Activated CD8-positive, alpha-beta memory T cell treated with anti-CD3 and anti-CD28 coated beads for 36 hours (primary cell): Measurements from ENCODE around the gene PBOV1. TPM values are rescaled to one million over a fixed set of nuclear protein-coding genes. Genes with fewer than 3 reads are reported as not detected.
"Not testable (repeated sequence)": the region's sequence is repeated elsewhere in the genome, so short reads cannot be mapped to it uniquely, and the experiment has no call there.

Experiments
- CTCF ChIA-PET: fragments of 350-600 bp; sonication (Branson Sonifier 250); formaldehyde crosslinking; loops from one replicate; lab custom pipeline; 2021; ENCODE audit warnings: antibody characterized with exemption; lab: Charles Lee
- POLR2A ChIA-PET: fragments of 350-600 bp; sonication (Branson Sonifier 250); formaldehyde crosslinking; loops from one replicate; lab custom pipeline; 2021; ENCODE audit warnings: antibody characterized with exemption; lab: Charles Lee
- total RNA-seq, 2 experiments: library from RNA; stranded (reverse); gene quantifications; one replicate each; pipeline ENCODE4 v1.2.3, GENCODE V29; 2021

Gene PBOV1
- total RNA-seq, 2 experiments from 2014 or later, result not detected

DNA sequence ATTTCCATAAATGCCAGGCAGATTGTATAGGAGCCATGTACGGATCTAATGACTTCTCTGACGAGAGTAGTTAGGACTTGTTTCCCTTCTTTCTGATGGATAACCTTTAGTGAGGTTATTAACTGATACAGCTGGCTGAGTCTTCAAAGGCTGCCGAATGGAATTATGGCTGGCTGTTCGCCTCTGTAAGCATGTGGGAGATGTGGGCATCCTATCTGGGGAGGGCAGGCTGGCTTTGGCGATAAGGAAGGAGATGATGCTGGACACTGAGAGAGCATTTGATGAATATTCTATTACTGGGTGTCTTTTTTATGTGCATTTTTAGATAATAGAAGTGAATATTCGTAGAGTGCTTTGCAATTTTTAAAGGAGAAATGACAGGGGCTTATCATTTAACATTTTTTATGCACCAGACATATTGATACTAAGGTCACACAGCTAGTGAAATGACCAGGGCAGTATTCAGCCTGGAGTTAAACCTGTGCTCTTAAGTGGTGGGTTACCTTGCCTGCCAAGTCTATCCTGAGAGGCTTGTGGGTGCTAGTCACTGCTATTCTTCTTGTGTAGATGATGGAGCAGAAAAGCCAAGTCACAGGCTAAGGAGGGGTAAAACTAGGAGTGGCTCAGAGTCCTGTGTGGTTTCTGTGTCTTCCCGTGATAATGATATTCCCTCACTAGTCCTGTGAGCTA, 3.1 kb downstream of the PBOV1 start:
- CTCF ChIA-PET, result no interaction called here

DNA sequence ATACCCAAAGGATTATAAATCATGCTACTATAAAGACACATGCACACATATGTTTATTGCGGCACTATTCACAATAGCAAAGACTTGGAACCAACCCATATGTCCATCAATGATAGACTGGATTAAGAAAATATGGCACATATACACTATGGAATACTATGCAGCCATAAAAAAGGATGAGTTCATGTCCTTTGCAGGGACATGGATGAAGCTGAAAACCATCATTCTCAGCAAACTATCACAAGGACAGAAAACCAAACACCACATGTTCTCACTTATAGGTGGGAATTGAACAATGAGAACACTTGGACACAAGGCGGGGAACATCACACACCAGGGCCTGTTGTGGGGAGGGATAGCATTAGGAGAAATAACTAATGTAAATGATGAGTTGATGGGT, 5.8 kb downstream of the PBOV1 start:
- POLR2A ChIA-PET, result not testable (repeated sequence)
- CTCF ChIA-PET, result interaction anchor here (0.7 kb wide), 1 partner anchor 105 kb away, joined by 3 read pairs; no protein-coding TSS in a partner anchor

More for the DNA sequence above, 3.1 kb downstream of the PBOV1 start:
- POLR2A ChIA-PET, result interaction anchor here (0.5 kb wide), 1 partner anchor 54 kb away, joined by 3 read pairs; no protein-coding TSS in a partner anchor

GRCh38 chr6:138211601-138212000, 6.7 kb downstream of the PBOV1 start:
- ChIA-PET CTCF (no interaction called here), POLR2A (no interaction called here)

GRCh38 chr6:138211048-138211581, 7.2 kb downstream of the PBOV1 start:
- POLR2A ChIA-PET, result no interaction called here
- CTCF ChIA-PET, result interaction anchor here (1.0 kb wide), 1 partner anchor 93 kb away, joined by 3 read pairs; no protein-coding TSS in a partner anchor

DNA sequence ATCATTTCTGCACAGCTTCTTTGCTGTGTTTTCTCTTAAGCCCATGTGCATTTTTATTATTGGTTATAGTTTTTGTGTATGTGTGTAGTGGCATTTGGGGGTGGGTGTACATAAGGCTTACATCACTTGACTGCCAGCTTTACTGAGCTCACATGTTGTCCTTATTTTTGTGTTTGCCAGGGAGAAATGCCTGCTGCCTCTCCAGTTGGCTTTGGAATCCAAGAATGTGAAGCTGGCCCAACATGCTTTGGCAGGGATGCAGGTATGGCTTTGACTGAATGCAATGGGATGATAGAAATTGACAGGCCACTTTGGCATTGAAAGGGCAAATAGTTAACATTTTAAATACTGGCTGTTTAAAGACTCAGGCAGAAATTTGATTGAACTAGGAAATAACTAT, 11.4 kb downstream of the PBOV1 start:
- POLR2A ChIA-PET, result no interaction called here
- CTCF ChIA-PET, result no interaction called here

GRCh38 chr6:138205437-138206094, 12.7 kb downstream of the PBOV1 start:
- ChIA-PET CTCF (no interaction called here), POLR2A (no interaction called here)

DNA sequence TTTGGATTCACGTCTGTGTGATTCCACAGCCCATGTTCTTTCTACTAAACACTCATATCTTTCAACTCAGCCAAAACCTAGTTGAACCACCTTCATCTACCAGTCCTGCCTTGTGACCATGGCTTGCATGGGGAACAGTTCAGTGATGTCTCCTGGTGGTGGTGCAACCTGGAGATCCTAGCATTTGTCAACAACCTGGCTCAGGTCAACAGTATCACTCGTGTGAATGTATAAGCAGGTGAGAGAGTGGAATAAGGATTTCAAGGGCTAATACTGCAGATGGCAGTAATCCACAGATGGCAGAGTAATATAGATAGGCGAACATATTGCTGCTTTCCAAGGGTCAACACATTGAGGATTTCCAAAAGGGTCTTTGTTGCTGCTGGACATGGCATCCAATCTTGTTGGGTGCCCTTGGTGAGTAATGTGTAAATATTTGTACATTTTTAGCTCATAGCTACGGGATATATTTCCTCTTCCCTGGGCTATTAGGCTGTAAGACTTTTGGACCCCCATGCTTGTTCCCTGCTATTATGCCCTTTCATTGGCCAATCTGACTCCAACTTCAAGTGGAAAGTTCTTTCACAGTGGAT, 13.4 kb downstream of the PBOV1 start:
- CTCF ChIA-PET, result no interaction called here
- POLR2A ChIA-PET, result no interaction called here

DNA sequence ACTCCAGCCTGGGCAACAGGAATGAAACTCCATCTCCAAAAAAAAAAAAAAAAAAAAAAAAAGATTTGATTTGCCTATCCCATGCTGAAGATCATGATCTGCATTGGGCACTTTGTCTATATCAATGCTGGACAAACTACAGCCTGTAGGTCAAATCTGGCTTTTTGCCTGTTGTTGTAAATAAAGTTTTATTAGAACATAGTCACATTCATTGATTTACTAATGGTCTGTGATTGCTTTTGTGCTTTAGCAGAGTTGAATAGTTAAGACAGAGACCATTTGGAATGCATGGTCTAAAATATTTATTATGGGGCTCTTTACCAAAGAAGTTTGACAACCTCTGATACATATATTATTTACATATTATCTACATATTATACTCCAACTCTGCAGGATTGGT, 14.0 kb downstream of the PBOV1 start:
- CTCF ChIA-PET, result interaction anchor here (0.7 kb wide), 2 partner anchors 15 to 34 kb away, joined by 3 to 5 read pairs; no protein-coding TSS in a partner anchor
- POLR2A ChIA-PET, result no interaction called here

GRCh38 chr6:138203315-138203714, 15.0 kb downstream of the PBOV1 start:
- ChIA-PET CTCF (no interaction called here), POLR2A (no interaction called here)

- POLR2A ChIA-PET, result interaction anchor here (0.6 kb wide), 1 partner anchor 39 kb away, joined by 5 read pairs; no protein-coding TSS in a partner anchor
- CTCF ChIA-PET, result no interaction called here
Observed at GRCh38 chr6:138201836-138202235, 16.5 kb downstream of the PBOV1 start.

GRCh38 chr6:138198430-138199091, 19.7 kb downstream of the PBOV1 start:
- ChIA-PET POLR2A (no interaction called here), CTCF (no interaction called here)

DNA sequence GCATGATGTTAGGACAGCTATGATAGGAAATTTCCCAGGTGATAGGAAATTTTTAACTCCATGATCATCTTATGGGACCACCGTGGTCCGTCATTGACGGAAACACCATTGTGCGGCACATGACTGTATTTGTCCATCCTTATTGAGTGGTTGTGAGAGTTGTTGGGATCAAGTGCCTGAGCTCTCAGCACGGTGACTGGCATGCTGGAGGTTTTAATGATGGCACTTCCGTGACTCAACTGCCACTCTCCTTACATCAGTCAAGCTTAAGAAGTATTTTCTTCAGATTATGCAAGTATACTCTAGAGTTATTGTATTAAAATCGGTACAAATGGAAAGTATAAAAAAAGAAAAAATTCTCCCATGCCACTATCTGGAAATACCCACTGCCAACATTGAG, 20.7 kb downstream of the PBOV1 start:
- ChIA-PET CTCF (no interaction called here), POLR2A (no interaction called here)

GRCh38 chr6:138196122-138196738, 22.1 kb downstream of the PBOV1 start:
- ChIA-PET POLR2A (no interaction called here), CTCF (no interaction called here)

GRCh38 chr6:138194287-138194686, 24.0 kb downstream of the PBOV1 start:
- CTCF ChIA-PET, result no interaction called here
- POLR2A ChIA-PET, result no interaction called here

DNA sequence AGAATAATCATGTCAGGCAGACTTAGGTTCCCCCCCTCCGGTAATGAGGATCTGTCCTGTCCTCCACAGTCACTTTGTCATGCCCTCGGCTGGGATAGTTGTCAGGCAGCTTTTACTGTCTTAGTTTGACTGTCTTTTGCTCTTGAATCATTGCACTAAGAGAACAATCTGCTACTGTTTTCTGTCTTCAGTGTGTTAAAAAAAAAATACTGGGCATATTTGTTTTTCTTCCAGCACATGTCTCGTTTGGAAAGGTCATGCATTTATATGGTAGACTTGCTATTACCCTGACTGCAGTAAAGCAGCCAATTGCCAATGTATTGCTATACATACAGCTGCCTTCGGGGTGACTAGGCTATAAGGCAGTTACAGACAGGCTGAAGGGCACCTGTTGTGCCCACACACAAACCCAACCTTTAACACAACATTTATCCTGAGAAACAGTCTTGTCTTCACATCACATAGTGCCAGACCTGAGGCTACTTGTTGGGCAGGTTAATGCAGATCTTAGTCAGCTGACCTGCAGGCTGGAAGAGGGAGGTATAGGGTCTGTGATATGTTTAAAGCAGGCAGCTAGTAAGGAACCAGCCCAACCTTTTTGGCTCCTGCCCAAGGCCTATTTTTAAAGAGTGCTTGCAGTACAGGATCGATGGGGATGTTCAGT, 29.9 kb downstream of the PBOV1 start:
- CTCF ChIA-PET, result no interaction called here
- POLR2A ChIA-PET, result no interaction called here

DNA sequence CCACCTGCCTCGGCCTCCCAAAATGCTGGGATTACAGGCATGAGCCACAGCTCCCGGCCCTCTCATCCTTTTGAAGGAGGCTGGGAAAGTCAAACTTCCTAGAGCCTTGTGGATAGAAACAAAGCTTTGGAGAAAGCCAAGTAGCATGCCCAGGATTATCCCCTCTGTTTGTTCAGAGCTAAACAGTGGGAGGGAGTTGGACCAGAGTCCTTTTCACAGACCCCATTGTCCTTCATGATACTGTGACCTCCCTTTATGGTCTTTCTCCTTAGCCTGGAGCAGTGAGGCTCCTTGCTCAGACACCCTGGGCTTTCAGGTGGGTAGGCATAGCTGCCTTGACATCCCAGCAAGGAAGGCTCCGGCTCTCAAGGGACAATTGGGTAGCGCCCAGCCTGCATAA, 31.1 kb downstream of the PBOV1 start:
- ChIA-PET CTCF (interaction anchor here (0.7 kb wide), 1 partner anchor 595 kb away, joined by 3 read pairs; no protein-coding TSS in a partner anchor), POLR2A (no interaction called here)

- ChIA-PET POLR2A (no interaction called here), CTCF (no interaction called here)
Observed at GRCh38 chr6:138184230-138184629, 34.1 kb downstream of the PBOV1 start.

DNA sequence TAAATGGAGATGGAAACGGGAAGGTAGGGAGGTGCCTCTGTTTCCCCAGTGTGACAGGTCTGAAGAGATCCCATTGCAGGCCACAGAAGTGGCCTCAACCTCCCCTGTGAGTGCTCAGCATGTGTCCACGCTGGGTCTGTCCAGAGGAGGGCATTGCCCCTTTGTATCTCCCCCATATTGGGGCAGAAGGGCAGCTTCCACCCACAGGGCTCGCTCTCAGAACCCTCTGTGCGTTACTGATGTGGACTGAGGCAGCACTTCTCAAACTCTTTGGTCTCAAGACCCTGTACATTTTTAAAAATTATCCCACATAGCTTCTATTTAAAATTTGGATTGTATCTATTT, 34.5 kb downstream of the PBOV1 start:
- CTCF ChIA-PET, result no interaction called here

More for the DNA sequence above, 34.5 kb downstream of the PBOV1 start:
- POLR2A ChIA-PET, result no interaction called here
